ENCODE results near the gene AQP12B.
"Not testable (repeated sequence)": the region's sequence is repeated elsewhere in the genome, so short reads cannot be mapped to it uniquely, and the experiment has no call there.

AQP12B gene

DNA sequence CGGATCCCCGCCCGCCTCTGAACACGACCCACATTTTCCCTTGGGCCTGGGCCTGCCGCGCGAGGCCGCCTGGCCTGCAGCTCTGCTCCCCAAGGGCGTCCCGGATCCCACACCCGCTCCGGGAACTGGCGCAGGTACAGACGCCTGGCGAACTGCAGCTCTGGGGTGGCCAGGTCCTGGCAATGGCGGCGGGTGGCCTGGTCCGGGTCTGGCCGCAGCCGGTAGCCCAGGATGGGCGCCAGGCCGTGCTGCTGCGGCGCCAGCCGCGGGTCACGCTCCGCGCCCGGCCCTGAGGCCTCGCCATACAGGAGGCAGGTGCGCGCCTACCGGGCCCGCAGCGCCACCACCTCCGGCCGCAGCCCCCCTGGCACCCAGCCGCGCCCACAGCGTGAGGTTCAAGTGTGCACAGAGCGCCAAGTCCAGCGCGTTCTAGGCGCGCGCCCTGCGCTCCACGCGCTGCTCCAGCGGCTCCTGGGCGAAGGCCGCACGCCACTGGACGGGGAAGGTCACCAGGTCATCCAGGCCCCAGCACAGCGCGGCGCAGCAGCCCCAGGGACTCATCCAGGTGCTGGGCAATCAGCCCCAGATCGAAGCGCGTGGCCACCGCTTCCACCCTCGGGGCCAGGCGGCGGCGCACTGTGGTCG is 18.5 kb upstream of the AQP12B start:
- DNase-seq: no peak

DNA sequence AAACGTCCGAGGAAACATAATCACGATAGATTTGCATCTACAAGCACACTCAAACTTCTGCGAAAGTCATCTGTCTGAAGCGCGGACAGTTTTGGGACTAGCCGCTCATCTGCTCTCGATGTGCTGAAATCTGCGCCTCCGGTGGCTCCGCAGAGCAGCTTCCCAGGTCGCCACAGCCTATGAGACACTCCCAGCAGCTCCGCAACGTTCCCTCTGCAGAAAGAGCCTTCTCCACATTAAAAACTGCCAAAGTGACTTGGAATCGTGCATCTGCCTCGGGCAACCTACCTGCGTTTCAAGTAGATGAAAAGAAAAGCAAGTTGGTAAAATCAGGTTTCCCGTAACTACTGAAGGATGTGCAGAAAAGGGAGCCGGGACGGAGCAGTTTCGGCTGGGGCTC is 17.9 kb upstream of the AQP12B start:
- not testable (repeated sequence) for DNase-seq

DNA sequence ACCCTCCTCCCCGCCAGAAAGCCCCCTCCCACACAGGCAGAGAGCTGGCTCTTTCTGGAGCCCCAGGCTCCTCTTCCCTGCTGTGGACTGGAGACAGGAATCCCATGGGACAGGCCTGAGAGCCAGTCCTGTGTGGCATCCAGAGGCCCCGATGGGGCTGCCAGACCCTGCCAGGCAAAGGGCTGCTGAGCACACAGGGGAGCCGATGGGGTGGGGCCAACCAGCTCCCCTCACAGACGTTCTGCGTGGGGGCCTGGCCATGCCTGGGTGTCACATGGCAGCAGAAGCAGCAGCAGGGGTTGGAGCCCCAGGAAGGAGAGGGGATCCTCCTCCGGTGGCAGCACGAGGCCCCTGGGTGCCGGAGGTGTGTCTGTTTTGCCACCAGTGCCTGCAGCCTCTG is 17.1 kb upstream of the AQP12B start:
- not testable (repeated sequence) for DNase-seq

DNA sequence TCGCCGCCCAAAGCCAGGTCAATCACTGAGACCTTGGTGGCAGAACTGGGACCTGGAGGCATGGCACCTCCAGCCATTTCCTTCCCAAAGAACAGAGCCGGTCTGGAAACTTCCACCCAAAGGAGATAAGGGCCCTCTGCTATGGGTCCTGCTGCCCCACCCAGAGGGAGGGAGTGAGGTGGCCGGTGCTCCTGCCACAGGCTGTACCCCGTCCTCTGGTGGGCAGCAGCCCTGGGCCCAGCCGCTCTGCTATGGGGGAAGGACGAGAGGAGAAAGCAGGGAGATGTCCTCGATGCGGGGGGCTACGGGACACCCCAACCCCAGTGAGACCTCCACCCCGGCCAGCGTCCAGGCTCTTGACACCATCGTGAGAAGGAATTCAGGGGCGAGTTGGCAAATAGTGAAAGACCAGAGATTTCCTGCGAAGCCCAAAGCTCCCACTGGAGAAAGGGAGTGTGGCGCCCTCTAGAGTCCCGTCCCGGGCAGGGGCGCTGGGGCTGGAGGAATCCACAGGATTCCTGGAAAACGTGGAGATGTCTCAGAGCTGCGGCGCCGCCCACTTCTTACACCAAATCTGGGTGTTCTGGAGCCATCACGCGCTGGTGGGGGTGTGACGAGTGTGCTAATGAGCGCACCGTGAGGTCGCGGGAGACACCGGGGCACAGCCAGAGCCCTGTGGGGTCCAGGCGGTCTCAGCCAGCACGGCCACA is 16.3 kb upstream of the AQP12B start:
- not testable (repeated sequence) for DNase-seq

DNA sequence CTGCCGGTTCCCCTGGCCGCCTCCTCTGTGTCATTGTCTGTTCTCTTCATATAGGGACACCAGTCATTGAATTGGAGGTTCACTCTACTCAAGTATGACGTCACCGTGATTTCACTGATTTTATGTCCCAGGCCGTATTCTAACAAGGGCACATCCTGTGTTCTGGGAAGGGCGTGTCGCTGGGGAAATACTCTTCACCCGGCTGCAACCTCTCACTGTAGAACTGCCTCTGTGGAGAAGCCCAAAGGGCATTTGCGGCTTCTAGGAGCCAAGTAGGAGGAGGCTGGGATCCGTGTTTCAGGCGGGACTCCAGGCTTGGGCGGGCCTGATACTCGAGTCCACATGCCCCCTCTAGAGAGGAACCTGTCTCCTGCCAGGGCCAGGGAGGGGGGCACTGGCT is 13.8 kb upstream of the AQP12B start:
- DNase-seq: not testable (repeated sequence)

DNA sequence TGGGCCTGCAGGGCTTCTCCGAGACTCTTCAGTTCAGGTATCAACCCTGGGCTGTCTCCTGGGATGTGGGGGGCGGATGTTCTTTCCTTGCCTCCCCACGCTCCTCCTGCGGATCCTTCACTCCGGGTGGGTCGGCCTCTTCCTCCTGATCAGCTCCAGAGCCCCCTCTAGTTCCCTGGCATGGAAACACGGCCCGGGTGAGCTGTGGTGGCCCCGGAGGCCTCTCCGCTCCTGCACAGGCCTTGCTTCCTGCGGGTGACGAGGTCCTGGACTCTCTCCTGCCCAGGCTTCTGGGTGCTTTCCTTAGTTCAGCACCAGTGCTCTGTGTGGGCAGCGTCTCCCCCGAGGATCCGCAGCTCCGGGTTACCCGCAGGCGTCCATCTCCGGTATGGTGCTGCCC is 12.9 kb upstream of the AQP12B start:
- DNase-seq: not testable (repeated sequence)

DNA sequence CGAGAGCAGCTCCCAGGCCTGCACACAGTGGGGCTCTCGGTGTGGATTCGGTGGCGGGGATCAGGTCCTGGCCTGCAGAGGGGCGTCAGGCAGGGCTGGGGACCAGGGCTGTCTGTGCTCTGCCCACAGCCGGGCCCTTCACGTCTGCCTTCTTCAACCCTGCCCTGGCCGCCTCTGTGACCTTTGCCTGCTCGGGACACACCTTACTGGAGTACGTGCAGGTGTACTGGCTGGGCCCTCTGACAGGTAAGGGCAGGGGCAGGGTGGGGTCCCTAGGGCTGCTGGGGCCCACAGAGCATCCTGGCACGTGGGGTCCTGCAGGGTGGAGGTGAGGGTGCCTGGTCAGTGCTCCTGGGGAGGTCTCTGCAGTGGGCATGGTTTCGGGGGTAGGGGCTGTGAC is 11.6 kb upstream of the AQP12B start:
- DNase-seq: not testable (repeated sequence)

DNA sequence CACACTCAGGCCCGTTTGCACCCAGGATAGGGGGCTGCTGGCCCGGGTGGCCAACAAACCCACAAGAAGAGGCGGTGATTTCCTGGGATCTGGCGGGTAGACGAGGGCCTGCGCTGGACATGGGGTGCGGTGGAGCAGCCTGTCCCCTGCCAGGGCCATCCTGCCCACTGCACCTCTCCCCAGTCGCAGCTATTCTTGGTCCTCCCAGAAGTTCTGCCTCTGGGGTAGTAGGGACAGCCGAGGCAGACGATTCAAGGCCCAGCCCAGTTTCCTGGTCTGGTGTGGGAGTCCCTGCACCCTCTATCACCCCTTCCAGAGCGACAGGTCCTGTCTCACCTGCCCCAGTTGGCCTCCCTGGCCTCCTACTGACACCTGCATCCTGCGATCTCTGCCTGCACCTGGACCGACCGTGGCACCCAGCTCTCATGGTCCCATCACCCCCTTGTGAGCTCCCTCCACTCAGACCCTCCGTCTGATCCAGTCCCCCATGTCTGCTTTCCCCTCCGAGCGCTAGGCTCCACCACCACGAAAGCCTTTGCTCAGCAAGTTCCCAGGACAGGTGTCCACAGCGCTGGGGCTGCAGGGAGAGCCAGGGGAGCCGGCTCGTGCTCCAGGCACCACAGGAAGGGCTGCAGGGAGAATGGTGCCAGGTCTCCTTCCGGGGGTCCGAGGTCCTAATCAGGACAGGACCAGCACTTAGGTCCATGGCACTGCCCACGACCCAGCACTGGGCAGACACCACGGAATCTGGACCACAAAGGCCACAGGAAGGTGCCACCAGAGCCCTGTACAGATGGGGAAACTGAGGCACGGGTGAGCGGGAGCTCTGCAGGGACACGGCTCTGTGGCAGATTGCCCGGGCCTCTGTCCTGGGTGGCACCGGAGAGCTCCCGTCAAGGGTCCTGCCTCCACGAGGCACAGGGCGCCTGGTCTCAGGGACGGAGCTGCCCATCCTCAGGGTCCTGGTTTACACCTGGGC is 10.2 kb upstream of the AQP12B start:
- not testable (repeated sequence) for DNase-seq

DNA sequence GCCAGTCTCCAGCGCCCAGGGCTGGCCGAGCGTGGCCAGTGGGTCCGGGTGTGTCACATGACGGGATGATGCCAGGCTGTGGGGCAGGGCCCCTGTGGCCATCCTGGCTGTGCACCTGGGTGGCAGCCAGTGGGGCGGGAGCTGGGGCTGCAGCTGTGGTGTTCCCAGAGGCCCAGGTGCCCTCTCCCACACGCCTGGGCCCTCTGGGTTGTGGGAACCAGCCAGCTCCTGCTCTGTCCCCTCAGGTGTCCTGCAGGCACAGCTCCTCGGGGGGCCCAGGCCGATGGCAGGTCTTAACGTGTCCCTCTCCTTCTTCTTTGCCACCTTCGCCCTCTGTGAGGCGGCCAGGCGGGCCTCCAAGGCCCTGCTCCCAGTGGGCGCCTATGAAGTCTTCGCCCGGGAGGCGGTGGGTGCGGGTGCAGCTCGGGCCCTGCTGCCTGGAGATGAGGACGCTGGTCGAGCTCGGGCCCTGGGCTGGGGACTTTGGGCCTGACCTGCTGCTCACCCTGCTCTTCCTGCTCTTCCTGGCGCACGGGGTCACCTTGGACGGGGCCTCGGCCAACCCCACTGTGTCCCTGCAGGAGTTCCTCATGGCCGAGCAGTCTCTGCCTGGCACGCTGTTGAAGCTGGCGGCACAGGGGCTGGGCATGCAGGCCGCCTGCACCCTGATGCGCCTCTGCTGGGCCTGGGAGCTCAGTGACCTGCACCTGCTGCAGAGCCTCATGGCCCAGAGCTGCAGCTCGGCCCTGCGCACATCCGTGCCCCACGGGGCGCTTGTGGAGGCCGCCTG is 9.1 kb upstream of the AQP12B start, which contains the start of gene AQP12A:
Gene AQP12A, plus strand, starts transcription at position 236 of the 790 bp plus-strand sequence. Its CDS starts 48 bp downstream, at position 284.
- DNase-seq: not testable (repeated sequence)

DNA sequence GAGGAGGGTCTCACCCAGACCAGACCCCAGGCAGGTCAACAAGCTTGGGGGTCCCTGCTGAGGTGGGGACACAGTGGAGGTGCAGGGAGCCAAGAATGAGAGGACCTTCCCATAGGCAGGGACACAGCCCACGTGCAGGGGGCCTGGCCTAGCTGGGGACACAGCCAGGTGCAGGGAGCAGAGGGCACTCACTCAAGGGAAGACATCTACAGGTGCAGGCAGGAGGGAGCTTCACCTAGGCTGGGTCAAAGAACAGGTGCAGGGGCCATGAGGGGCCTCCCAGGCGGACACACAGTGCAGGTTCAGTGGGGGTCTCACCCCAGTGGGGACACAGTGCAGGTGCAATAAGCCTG is 8.4 kb upstream of the AQP12B start:
- DNase-seq: not testable (repeated sequence)

DNA sequence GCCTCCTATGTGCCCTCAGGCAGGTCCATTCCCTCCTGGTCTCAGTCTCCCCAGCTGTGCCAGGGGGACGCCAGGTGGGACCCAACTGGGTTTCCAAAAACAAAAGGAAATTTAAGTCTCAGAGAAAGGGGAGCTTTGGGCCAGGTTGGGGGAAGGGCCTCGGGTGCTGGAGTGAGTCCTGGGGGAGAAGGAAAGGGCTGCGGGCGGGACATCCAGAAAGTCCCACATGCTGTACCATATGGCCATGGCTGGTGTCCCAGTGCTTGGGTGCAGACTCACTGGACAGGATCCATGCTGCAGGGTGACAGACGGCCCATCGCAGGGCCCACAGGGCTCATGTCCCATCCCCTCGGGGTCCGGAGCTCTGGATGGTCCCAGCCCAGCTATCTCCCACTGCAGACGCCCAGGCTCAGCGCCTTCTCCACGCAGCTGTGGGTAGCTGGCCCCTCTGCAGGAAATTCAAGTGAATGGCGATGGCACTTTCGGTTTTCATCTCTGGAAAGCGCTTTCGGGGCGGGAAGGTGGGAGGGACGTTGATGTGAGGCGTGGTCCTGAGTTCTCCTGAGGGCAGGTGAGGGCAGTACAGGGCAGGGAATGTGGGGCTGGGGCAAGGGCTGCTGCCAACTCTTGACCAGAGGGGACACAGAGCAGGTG is 7.9 kb upstream of the AQP12B start:
- DNase-seq: not testable (repeated sequence)

DNA sequence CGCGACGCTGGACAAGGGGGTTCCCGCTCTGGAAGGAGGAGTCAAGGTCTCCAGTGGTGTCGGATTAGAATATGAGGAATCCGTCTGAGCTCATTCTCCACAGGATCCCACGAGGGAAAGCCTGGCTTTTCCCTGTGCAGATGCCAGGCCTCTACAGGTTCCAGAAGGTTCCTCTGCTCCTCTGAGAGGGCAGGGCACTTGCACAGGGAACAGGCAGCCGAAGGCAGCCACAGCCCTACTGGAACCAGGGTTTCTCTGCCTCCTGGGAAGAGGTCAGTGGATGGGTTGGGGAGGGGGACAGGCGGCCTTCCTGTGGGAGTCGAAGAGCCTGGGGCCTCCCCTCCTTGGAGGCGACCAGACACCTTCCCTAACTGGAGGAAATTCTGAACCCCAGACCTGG is 7.3 kb upstream of the AQP12B start:
- DNase-seq: no peak

DNA sequence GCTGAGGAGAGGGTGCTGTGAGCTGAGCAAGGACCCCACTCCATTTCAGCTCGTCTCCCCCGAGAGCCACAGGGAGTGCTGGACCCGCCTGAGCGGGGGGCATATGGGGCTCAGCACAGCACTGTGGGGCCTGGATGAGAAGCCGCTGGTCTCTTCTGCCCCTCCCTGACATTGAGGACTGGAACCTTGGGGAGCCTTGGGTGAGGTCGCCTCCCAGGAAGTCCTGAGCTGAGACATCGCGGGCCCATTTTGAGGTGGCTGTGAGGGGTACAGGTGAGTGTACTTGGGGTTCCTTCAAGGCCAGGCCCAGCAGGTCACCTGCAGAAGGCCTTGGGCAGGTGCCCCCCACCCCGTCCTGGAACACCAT is 5.9 kb upstream of the AQP12B start:
- no peak for DNase-seq

DNA sequence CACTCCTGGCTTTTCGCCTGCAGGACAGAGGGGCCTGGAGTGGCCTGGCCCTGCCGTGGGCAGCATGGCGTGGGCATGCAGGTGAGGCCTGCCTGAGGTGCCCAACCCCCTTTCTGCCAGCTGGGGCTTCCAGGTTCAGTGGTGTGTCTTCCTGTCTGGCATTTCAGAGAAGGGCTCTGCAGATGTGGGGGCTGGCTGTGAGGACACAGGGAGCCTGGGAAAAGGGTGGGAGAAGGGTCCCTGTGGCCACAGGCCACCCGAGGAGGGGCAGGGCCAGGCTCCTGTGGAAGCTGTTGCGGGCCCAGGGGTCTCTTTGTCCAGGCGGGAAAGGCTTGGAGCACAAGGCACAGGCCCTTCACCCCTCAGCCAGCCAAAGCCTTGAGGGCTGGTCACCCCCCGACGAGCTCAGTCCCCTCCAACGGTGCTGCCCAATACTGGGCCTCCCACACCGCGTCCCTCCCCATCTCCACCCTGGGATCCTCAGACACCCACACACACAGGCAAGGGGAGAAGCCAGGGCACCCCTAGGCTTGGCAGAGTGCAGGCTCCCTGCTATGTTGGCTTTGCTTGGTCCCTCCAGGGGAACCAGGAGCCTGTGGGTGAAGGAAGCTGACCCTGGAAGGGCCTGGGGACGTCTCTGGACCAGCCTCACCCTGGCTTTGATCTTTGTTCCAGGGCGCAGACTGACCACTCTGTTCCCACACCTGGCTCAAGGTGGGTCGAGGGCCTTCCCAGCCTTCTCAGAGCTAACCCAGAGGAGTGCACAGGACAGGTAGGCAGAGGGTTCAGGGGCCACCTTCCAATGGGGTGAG is 5.3 kb upstream of the AQP12B start:
- DNase-seq: no peak

DNA sequence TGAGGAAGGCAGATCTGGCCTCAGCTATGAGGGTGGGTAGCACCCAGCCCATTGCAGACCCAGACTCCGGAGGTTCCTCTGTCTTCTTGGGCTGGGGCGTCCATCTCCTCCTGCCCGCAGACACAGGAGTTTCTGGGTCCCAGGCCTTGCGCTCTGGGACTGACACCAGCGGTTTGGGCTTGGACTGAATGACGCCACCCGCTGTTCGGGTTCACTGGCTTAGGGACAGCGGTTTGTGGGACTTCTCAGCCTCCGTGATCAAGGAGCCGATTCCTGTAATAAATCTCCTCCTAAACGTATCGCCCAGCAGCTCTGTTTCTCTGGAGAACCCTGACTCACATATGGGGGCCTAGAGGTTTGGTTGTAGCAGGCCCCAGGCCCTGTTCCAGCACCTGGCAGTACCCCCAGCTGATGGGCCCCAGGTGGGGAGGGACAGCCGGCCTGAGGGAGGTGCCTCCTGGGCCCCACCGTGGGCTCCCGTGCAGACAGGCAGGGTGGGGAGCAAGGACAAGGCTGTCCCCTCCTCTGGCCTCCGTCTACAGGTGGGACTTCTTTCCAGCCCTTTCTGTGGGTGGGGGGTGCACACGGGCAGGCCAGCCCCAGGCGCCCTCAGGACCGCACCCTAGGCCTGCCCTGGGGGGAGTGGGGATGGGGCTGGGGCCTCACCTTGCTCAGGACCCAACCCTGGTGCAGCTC is 4.5 kb upstream of the AQP12B start:
- no peak for DNase-seq

DNA sequence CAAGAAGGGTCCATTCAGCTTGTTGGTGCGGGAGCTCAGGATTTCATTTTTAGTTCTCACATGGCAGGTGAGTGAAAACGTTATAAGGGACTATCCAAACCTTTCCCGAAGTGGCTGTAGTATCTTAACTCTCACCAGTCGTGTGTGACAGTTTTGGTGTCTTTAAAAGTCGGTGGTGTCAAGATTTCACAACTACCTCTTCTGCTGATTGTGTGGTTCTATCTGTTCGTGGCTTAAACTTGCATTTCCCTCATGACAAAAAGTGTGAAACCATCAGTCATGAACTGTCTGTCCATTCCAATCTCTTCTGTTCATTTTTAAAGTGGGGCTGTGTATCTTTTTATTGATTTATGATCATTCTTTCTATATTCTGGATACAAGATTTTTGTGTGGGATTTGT is 3.8 kb upstream of the AQP12B start:
- no peak for DNase-seq

DNA sequence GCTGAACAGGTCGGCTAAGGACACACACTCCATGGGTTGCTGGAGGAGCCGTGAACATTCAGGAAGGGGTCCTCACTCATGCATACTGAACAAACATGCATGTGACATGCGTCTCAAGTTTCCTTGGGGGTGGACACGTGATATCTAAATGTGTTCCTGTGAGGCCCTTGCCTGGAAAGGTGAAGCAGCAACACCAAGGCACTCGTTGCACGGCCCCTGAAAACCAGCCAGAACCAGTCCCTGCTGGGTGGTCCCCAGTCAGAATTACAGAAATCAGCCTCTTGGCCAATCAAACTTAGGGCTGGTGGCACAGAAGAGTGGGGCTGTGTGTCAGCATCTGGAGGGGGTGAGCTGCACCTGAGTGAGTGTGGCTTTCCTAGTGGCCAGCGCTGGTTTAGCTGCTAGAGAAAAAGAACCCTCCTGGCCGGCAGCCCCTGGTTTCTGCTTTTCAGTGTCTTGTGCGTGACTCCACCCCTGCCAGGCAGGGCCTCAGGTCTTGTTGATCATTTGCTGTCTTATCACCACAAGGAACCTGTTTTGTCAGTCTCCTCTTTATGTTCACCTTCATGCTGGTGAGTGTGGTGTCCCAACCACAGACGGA is 3.2 kb upstream of the AQP12B start:
- DNase-seq: no peak

DNA sequence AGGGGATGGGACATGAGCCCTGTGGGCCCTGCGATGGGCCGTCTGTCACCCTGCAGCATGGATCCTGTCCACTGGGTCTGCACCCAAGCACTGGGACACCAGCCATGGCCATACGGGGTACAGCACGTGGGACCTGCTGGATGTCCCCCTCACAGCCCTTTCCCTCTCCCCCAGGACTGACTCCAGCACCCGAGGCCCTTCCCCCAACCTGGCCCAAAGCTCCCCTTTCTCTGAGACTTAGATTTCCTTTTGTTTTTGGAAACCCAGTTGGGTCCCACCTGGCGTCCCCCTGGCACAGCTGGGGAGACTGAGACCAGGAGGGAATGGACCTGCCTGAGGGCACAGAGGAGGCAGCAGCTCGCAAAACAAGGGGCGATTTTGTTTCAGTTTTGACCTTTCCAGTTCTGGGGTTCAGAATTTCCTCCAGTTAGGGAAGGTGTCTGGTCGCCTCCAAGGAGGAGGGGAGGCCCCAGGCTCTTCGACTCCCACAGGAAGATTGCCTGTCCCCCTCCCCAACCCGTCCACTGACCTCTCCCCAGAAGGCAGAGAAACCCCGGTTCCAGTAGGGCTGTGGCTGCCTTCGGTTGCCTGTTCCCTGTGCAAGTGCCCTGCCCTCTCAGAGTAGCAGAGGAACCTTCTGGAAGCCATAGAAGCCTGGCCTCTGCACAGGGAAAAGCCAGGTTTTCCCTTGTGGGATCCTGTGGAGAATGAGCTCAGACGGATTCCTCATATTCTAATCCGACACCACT is 1.5 kb upstream of the AQP12B start:
- not testable (repeated sequence) for DNase-seq

DNA sequence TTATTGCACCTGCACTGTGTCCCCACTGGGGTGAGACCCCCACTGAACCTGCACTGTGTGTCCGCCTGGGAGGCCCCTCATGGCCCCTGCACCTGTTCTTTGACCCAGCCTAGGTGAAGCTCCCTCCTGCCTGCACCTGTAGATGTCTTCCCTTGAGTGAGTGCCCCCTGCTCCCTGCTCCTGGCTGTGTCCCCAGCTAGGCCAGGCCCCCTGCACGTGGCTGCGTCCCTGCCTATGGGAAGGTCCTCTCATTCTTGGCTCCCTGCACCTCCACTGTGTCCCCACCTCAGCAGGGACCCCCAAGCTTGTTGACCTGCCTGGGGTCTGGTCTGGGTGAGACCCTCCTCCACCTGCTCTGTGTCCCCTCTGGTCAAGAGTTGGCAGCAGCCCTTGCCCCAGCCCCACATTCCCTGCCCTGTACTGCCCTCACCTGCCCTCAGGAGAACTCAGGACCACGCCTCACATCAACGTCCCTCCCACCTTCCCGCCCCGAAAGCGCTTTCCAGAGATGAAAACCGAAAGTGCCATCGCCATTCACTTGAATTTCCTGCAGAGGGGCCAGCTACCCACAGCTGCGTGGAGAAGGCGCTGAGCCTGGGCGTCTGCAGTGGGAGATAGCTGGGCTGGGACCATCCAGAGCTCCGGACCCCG is 769 bp upstream of the AQP12B start:
- not testable (repeated sequence) for DNase-seq
